Lower leg skin (tissue), 3 donors: ENCODE measurements around the gene INPP4B.

Source experiments
- CTCF ChIP-seq, 3 donors: fragments of 450-650 bp; IDR thresholded peaks; one replicate each; pipeline ENCODE4 v1.5.1; 2016; ENCODE audit warnings: antibody characterized with exemption in 3 of 3, mild to moderate bottlenecking in 3 of 3, moderate library complexity in 2 of 3
- POLR2A ChIP-seq, 2 donors: fragments of 450-650 bp; IDR thresholded peaks; one replicate each; pipeline ENCODE4 v1.6.1; 2016 to 2017; ENCODE audit warnings: antibody characterized with exemption in 2 of 2, mild to moderate bottlenecking in 1 of 2, moderate library complexity in 1 of 2

- no peak for TF ChIP-seq CTCF (IDR thresholded peaks at IDR 0.05)
- no peak for TF ChIP-seq POLR2A (IDR thresholded peaks at IDR 0.05)
Observed at GRCh38 chr4:142035566-142035965, 810.5 kb downstream of the INPP4B start.
